AG10803 (cell line): ENCODE measurements around the gene XKR8.

Experiments used
- DNase-seq: peaks from one replicate; pipeline ENCODE4 v3.0.0; 2010; ENCODE audit warnings: low read depth
- H3K4me3 ChIP-seq: 2 replicates; pipeline ENCODE4 v1.5.1; 2011; ENCODE audit warnings: mild to moderate bottlenecking, low read length, control low read depth
- CTCF ChIP-seq: conservative IDR thresholded peaks from 2 replicates; pipeline ENCODE4 v1.5.1; 2011; ENCODE audit warnings: mild to moderate bottlenecking, low read length, control low read depth, inconsistent platforms

The XKR8 gene

GRCh38 chr1:27931759-27932158 lies 28.0 kb upstream of the XKR8 start:
- no peak overlapping the region for H3K4me3 ChIP-seq
- DNase-seq, result no peak
- TF ChIP-seq CTCF, result no peak

GRCh38 chr1:27934818-27935549 lies 24.8 kb upstream of the XKR8 start, which contains the start of gene SMPDL3B:
SMPDL3B (plus strand) TSS chr1:27935000; CDS start chr1:27935184, 184 bp downstream.
- no peak for DNase-seq

GRCh38 chr1:27935721-27936120 lies 24.1 kb upstream of the XKR8 start:
- TF ChIP-seq CTCF, result no peak
- H3K4me3 ChIP-seq, result no peak overlapping the region
- DNase-seq, result no peak

More at GRCh38 chr1:27934818-27935549, 24.8 kb upstream of the XKR8 start, which contains the start of gene SMPDL3B:
- 0 out of 2 replicates have a peak, but pooled peaks have one; percentile 15 for TF ChIP-seq CTCF
- no peak within 1 kb of the TSS for H3K4me3 ChIP-seq

- no peak overlapping the region for H3K4me3 ChIP-seq
- TF ChIP-seq CTCF, result no peak
Observed at GRCh38 chr1:27936370-27936769, 23.4 kb upstream of the XKR8 start.

GRCh38 chr1:27937524-27937836 lies 22.3 kb upstream of the XKR8 start:
- TF ChIP-seq CTCF, result no peak
- H3K4me3 ChIP-seq, result no peak overlapping the region
- no peak for DNase-seq

More at GRCh38 chr1:27936370-27936769, 23.4 kb upstream of the XKR8 start:
- DNase-seq, result no peak

GRCh38 chr1:27938488-27938887 lies 21.3 kb upstream of the XKR8 start:
- no peak overlapping the region for H3K4me3 ChIP-seq
- no peak for TF ChIP-seq CTCF

GRCh38 chr1:27940297-27940696 lies 19.5 kb upstream of the XKR8 start:
- peak; percentile 31 for DNase-seq

More at GRCh38 chr1:27938488-27938887, 21.3 kb upstream of the XKR8 start:
- no peak for DNase-seq

More at GRCh38 chr1:27940297-27940696, 19.5 kb upstream of the XKR8 start:
- H3K4me3 ChIP-seq, result no peak overlapping the region
- TF ChIP-seq CTCF, result peak; percentile 46
